ENCODE measurements around the gene LGR6.

DNA sequence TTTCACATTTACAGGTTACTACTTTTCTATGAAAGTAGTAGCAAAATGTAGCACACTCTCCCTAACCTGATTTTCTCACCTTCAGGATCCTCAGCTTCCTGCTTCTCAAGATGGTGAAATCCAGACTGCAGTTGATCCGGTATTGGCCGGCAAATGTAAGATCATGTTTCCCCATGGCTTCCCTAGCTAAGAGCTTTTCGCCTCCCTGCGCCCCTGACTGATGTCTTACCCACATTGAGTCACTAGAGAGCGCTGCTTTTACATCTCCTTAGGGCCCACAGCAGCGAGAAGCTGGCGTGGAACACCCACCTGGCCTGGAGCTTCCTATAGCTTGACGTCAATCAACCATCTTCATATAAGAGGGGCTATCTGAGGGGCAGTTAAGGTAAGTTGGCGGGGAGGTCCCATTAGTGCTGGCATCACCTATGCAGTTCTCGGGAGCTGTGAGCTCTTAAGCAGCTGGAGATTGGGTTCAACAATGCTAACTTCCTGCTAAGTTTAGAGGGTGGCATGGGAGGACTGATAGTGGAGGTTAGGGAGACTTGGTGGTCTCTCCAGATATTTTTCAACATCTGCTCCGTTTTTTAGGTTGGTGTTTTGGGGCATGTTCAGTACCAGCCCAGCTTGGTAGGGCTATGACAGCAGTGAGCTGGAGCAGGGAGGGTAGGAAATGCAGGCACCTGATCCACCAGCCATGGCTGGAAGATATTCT lies 38.7 kb upstream of the LGR6 start:
- TF ChIP-seq EP300 (IDR thresholded peaks at IDR 0.05) = no peak
- TF ChIP-seq, protein P1, sequence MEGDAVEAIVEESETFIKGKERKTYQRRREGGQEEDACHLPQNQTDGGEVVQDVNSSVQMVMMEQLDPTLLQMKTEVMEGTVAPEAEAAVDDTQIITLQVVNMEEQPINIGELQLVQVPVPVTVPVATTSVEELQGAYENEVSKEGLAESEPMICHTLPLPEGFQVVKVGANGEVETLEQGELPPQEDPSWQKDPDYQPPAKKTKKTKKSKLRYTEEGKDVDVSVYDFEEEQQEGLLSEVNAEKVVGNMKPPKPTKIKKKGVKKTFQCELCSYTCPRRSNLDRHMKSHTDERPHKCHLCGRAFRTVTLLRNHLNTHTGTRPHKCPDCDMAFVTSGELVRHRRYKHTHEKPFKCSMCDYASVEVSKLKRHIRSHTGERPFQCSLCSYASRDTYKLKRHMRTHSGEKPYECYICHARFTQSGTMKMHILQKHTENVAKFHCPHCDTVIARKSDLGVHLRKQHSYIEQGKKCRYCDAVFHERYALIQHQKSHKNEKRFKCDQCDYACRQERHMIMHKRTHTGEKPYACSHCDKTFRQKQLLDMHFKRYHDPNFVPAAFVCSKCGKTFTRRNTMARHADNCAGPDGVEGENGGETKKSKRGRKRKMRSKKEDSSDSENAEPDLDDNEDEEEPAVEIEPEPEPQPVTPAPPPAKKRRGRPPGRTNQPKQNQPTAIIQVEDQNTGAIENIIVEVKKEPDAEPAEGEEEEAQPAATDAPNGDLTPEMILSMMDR (IDR thresholded peaks at IDR 0.05) = peak in 3 of 7 experiments; percentile 8 to 30 (median 20)
